HuH-7 (cell line): ENCODE results near the gene SPACDR.
A peak's percentile ranks its signal among the peaks of the same experiment; 100 is the strongest.

Source experiments
- DNase-seq: peaks from one replicate; pipeline ENCODE4 v3.0.0; 2011; ENCODE audit warnings: low spot score

SPACDR gene

DNA sequence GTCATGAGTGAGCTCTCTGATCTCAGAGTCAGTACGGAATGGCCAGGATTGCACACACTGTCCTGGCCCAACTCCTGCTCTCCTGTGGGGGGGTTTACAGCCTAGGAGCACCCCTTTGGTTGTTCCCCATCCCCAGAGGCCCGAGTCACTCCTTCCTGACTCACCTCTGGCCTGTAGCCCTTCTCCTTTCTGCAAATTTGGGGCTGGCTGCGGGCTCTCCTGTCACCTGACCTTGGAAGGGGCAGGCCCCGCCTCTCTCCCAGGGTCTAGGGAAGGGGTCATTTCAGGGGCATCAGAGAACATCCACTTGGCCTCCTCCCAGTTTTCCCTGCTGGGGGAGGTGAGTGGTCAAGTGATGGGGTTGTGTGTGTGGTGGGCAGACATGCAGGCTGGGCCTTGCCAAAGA is 21.4 kb upstream of the SPACDR start:
- DNase-seq: peak; percentile 28

DNA sequence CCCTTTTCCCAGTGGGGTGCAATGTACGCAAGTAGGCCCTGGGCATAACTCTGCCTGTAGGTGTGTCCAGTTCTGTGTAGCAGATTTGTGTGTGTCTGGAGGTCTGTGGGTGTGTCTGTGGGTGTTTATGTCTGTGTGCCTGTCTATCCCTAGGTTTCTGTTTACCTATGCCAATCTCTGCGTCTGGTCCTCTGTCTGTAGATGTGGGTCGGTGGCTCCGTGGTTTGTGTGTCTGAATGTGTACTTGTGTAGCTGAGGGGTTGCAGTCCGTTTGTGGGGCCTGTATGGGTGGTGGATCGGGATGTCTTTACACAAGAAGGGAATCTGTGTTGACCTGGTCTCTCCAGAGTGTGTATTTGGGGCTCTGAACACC is 20.6 kb upstream of the SPACDR start:
- DNase-seq: peak; percentile 18

DNA sequence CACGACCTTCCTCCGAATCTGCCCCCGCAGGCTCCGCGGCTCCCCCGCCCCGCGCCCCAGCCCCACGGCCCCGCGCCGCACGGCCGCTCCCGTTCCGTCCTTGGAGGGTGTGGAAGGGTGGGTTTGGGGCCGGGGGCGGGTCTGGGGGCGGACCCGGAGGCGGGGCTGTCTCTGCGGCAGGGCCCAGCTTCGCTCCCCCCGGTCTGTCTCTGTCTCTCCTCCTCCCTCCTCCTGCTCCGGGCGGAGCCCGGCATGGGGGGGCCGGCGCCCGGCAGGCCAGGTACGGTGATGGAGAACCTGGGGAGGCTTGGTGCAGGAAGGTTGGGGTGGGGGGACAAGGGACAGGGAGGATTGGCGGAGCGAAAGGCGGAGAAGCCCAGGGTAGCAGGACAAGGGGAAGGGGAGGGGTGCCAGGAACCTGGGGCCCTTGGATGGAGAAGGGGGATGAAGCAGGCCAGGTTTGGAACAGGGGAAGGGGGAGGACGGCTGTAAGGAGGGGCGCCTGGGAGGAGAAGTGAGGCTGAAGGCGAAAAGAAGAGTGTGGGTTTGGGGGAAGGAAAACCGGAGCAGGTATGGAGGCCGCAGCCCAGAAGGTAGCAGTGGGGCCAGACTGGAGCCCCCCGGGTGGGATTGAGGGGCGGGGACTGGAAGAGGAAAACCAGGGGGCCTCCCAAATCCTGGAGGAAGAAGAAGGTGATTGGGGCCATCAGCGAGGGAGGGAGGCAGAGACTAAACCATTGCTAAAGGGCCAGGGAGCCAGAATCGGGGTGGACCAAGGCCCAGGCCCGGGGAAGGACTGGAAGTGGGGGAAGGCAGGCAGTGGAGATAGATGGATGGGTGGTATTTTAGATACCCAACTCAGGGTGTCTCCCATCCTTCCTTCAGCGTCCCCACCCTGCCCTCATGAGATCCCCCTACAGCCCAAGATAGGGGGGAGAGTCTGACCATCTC is 19.9 kb upstream of the SPACDR start, which contains the start of gene NYAP1:
Gene NYAP1 (plus strand): TSS at position 206 of the 951 bp plus-strand sequence. CDS start 1,385 bp downstream, outside the sequence.
- peak; percentile 92 for DNase-seq

DNA sequence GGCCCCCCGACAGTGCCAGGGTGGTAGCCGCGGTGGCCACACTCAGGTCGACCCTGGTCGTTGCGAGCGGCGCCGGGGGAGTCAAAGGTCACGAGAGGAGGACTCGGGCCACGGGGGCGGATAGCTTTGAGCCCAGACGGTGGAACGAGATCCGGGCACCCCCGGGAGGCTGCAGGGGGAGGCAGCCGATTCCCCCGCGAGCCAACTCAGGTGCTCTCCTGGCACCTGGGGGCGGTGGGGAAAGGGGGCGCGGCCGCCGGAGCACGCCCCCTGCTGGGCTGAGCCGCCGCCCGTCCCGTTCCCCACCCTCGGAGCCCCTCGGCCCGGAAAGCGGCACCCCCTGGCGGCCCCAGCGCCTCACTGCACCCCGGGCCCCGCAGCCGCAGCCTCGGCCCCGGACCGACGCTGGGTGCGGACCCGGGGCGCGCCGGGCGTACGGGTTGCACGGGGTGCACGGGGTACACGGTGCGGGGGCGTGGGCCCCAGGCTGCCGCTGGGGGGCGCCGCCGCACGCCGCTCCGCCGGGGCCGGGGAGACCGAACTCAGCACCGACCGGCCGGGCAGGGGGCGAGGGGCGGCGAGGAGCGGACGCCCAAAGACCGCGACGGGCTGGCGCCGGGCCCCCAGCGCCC is 19.1 kb upstream of the SPACDR start:
- DNase-seq: peak; percentile 92

DNA sequence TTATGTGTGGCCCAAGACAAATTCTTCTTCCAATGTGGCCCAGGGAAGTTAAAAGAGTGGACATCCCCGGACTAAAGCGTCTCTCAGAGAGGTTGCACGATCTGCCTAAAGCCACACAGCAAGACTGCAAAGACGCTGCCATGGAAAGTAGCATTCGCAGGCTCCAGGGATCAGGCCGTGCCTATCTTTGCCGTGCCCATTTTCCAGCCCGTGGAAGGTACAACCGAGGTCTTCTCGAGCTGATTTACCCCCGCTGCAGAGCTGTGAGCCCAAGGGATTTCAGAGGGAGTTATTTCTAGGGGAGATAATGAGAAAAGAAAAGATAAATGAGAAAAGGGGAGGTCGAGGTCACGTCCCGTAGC is 18.6 kb upstream of the SPACDR start:
- no peak for DNase-seq

DNA sequence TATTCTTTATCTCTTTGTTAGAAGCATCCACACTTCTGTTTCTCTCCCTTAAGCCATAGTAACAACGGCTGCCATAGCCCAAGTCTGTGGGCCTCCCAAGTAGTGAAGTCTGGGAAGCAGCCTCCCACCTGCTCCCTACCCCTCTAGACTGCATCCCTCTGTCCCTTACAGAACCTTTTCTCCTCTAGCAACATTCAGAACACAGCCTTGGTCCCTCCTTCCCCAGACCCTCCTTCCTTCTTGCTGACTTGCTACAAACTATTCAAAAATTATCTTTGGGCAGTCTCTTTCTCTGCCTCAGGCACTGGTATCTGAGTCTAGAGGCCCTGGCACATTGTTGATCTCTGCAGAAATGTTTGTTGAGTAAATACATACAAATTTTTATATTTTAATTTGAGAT is 17.4 kb upstream of the SPACDR start:
- DNase-seq: no peak

DNA sequence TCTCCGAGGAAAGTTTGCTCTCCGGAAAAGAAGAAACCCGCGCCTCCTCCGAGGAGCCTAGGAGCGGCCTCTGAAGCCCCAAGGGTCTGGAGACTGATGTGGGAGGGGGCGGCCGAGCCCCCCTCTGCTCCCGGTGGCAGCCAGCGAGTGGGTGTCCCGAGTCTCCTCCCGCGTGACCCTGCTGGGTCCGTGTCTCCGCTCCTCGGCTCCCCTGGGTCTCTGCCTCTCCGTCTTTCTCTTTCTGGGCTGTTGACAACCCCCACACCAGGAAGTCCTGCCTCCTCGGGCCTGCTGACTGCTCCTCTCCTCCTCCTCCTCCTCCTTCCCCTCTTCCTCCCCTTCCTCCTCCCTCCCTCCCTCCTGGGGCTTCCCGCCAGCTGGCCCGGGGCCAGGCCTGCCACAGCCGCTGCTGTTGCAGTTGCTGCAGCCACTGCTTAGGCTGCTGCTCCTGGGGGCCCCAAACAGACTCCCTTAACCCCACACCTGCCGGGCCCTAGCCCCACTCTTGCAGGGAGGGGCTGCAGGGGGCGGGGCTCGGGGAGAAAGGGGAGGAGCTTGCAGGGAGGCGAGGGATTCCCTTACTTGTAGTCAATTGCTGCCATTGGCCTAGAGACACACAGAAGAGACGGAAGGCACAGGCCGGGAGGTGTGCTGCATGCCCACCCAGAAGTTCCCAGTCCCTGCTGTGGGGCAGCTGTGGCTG is 15.0 kb upstream of the SPACDR start, which contains the start of gene TSC22D4:
Gene TSC22D4 (minus strand): TSS at position 257 of the 703 bp plus-strand sequence. CDS start 1,176 bp downstream, outside the sequence.
- DNase-seq: peak; percentile 97

DNA sequence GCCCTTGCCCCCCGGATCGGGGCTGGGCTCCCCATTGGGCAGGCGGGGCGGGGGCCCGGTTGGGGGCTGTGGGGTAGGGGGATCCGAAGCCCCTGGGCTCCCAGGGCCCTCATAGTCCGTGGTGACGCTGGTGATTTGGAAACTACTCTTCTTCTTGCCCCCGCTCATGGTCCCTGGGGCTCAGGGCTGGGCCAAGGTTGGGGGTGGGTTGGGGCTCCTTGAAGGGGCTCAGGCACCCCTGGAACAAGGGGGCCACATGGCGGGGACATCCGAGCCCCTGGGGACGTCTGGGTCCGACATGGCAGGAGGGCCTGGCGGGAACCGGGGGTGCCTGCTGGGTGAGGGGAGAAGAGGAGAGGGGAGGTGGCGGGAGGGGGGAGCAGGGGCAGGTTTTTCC is 13.8 kb upstream of the SPACDR start:
- no peak for DNase-seq

DNA sequence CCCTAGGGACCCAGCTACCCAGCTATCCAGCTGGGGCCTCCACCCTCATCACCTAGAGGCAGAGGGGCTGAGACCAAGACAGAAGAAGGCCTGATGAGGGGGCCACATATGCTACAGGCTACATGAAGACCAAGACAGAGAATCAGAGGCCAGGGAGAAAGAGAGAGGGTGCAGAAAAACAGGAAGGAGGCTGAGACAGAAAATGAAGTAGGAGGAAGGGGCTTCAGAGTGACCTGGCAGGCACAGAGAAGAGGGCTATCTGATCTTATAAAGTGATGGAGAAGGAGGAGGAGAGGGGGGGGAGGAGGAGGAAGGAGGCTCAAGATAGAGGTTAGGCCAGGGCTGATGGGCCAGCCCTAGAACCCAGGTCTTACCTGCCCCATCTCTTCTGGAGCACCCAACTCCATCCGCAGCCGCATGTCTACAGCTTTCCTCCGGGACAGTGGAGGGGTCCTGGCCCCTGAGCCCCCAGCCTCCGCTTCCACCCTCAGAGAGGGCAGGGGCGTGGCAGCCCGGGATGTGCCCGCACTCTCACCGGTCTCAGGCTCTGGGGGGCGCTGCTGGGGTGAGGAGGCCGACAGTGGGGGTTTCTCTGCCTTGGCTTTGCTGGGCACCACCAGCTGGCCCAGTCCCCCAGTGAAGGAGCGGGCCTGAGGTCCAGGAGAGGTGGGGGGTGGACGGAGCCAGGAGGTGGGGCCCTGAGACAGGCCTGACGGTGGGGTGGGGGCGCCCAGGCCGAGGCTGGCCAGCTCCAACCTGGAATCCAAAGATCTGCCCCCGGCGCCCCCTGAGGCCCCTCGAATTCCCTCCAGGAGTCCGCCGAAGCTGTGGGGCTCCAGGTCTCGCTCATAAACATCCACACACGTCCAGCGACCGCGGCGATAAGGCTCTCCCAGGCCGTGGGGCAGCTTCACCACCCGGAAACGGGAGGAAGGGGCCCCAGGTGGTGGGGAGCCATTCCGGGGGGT is 13.1 kb upstream of the SPACDR start:
- no peak for DNase-seq

DNA sequence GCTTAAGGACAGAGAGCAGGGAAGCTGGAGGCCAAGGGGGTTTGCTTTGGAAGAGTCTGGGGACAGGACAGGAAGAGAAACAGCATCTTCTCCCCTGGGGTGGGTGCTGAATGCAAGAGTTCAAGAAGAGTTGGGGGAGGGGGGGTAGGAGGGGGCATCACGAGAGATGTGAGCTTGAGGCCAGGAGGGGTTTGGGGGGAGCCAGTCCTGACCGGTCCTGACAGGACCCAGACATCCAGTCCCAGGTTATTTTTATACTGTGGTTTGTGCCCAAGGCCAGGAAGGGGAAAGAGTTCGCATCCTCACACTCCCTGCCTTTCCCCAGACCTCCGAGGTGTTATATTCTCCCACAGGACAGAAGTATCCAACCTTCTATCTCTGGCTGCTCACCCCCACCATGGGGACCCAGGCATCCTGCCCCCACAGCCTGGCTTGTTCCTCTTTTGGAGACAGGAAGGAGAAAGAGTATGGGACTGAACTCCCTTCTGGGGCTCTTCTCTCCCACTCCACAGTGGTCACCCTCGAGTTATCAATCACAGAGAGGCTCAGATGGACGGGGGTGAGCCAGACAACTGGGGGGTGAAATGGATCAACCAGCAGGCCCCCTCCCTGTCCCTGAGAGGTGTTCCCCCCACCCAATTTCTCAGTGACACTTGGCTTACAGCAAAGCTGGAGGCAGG is 12.2 kb upstream of the SPACDR start:
- DNase-seq: no peak

DNA sequence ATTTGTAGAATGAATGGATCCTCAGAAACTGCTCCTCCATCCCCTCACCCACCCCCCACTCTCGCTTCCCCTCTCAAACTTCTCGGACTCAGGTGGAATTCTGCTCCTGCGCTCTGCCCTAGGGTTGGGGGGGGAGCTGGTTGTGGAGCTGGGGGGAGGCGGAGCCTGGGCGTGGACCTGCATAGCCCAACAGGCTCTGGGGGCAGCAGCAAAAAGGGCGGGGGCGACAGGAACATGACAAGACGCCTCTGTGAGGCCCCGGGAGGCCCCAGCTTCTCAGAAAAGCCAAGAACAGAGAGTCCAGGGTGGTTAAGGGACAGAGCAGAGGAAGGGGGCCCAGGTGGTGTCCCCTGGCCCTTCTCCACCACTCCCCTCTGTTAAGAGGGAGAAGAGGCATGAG is 11.5 kb upstream of the SPACDR start:
- no peak for DNase-seq

DNA sequence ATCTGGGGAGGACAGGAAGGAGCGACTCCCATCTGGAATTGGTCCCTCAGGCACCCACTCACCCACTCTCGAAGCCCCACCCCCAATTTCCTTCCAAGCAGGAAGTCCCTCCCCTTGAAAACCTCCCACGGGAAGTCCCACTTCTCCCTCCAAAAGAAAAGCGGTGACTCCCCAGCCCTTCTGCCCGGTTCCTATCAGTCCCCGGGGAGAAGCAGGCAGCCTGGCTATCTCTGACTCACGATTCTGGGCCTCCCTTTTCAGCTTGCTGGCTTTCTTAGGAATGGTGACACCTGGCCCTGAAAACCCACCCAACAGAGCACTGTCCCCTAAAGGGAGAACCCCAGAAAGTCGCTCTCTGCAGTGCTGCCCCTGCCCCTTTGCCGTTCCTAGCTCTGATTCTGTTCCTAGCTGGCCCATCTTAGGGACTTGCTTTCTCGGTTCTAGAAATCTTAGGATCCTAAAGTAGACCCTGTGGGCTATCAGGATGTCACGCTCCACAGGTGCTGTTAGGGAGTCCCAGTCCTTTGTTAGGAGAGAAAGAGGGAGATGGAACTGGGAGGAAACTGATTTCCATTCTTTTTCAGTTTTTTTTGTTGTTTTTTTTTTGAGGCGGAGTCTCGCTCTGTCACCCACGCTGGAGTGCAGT is 8.9 kb upstream of the SPACDR start:
- DNase-seq: no peak

DNA sequence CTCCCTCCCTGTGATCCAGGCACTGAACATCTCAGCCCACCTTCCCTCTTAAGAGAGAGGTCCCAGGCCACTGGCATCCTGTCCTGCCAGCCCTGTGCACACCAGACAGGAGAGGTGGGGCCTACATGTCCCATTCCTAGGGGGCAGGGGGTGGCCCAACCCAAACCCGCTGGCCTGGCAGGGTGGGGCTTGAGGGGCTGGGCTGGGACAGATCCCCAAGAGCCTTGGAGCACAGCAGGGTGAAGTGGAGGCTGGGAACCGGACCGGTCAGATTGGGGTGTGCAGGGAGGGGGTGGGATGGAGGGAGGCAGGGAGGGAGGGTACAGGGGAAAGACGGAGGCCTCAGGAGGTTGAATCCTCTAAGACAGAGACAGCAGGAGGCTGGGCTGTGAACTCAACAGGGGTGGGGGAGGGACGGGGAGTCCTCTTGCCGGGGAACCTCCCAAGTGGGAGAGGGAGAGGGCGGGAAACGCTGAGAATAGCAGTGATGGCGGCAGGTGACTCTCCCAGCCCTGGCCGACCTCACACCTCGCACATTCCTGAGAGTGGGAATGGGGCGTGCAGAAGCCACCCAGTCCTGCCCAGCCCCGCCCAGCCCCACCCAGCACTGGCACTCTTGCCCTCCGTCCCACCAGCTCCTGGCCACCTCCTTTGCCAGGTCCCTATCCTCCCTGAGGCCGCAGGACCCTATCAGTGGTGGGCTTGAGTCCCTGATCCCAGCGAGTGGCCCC is 8.2 kb upstream of the SPACDR start:
- no peak for DNase-seq

DNA sequence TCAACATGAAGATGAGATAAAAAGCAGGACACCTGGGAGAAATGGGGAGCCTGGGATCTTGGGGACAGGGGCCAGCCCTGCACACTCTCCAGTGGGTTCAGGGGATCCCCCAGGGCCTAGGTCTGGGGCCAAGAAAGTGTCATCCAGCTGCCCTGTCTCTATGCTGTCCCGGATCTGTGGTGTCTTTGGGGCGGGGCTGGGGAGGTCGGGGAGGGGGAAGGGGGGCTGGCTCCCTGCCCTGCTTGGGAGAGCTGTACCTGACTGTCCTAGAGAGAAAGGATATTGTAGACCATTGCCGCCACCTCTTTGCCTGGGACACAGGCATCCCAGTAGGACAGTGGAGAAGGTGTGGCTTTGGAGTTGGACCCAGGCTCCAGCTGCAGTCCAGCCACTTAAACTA is 7.0 kb upstream of the SPACDR start:
- DNase-seq: no peak

DNA sequence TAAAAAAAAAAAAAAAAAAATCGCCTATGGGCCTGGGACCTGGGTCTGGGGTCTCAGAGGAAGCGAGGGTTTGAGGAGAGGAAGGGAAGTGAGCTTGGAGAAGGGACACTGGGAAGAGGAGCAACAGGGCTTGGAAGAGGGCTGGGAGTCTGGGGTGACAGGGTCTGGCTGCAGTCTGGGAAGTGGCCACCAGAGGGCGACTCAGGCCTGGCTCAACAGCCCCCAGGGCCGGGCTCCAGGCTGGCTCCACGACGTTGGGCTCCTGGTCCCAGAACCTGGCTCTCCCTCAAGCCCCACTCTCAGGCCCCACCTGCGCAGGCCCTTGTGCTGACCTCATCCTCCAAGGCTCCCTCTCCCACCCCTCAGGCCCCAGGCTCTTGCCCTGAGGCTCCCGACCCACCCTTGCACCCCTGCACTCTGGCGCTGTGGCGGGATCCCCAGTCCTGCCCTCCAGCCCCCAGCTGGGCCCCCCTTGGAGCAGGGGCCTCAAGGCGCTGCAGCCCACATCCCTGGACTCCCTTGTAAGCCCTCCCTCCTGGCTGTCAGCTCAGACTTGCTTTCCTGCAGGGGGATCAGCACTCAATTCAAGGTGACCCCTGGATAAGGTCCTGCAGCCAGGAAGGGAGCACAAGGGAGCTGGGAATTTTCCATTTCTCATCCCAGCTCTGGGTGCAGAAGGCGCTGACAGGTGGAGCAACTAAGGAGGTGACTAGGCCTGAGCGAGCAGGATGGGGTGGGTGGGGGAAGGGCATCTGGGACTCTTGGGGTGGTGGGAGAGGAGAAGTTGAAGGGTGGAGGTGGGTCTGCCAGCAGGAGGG is 5.4 kb upstream of the SPACDR start:
- DNase-seq: peak; percentile 98

DNA sequence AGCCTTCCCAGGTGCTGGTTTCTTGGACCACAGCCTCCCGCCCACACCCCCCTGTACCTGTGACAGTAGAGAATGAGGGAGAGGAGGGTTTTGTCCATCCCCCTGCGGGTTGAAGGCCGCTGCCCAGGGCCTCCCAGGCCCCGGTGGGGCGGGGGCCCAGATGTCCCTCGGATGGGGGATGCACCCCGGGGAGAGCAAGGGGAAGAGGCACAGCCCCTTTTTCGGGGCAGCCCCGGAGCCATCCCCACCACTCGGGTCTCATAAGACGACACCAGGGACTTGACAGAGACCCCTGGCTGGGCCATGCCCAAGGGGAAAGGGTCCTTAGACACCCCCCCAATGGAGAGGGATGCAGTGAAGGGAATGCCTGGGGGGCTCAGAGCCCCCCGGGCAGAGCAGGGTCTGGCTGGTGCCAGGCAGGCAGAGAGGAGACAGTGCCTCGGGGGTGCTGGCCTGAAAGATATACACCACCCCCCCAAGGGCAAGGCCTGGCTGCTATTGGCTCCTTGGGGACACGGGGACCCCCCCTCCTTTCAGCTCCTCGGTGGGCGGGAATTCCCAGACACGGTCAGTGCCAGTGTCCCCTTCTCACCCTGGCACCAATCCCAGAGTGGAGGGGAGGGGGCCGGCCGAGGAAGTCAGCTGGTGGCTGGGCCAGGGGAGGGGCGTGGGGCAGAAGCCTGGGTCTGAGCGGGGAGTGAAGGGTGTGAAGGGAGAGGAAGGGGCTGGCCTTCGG is 3.7 kb upstream of the SPACDR start:
- DNase-seq: no peak

DNA sequence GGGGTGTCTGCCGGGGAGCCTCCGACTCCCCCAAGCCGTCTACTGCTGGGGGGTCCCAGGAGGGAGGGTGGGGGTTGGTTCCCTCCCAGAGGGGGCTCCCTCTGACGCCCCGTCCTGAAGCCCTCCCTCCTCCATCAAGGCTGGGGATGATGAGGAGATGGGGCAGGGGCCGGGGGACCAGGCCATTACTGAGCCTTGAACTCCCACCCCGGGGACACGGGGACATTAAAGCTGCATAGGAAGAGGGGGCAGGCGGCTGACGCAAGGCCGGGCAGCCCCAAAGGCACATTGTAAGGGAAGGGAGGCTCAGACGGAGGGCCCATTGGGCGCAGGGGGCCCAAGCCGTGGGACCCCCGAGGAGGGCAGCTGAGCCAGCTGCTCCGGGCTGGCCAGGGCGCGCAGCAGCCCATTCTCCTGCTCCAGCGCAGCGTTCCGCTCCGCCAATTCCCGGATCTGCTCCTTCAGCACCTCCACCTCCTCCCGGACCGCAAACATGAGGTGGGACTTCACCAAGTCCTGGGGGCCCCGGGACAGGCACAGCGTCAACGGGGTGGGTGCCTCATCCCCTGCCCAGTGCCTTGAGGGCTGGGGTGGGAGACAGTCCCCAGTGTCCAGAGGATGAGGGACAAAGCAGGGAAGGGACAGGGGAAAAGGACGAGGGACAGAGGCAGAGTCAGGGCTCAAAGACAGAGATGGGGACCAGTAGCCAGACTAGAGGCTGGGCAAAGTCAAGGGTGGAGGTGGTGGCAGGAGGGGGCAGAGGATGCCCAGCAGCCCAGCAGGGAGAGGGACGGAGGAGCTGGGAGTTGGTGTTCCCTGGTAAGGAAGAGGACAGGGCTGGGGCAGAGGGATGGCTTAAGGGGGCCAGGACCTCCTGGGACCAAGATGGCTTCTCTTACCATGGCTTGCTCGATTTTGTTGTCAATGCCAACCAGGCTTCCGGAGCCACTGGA is 2.9 kb upstream of the SPACDR start:
- DNase-seq: no peak
